Peyer's patch (tissue), 4 donors: ENCODE results near the gene TC2N. TPM values are rescaled to one million over a fixed set of nuclear protein-coding genes. Genes with fewer than 3 reads are reported as not detected.

Experiments
- DNase-seq, 3 donors: peaks; one replicate each; pipeline ENCODE4 v3.0.0-alpha.2; 2017 to 2019
- H3K27ac ChIP-seq, 4 donors: fragments of 200-600 bp; sonication (generic); one replicate each; pipeline ENCODE4 v1.5.1; 2016 to 2019
- H3K27me3 ChIP-seq, 2 donors: fragments of 200-600 bp; sonication (generic); one replicate each; pipeline ENCODE4 v1.5.1; 2019
- H3K36me3 ChIP-seq, 3 donors: fragments of 200-600 bp; sonication (generic); one replicate each; pipeline ENCODE4 v1.5.1; 2016 to 2019
- H3K4me1 ChIP-seq, 4 donors: fragments of 200-600 bp; sonication (generic); one replicate each; pipeline ENCODE4 v1.5.1; 2016 to 2019
- H3K4me3 ChIP-seq, 4 donors: fragments of 200-600 bp; sonication (generic); 1 replicate in 3 of 4; 2 replicates in 1 of 4; pipeline ENCODE4 v1.5.1; 2016 to 2019; ENCODE audit warnings: mild to moderate bottlenecking in 1 of 4
- H3K9me3 ChIP-seq, 4 donors: fragments of 200-600 bp; sonication (generic); one replicate each; pipeline ENCODE4 v1.5.1; 2016 to 2019; ENCODE audit warnings: mild to moderate bottlenecking in 1 of 4
- POLR2A ChIP-seq, 2 donors: fragments of 450-650 bp; IDR thresholded peaks; one replicate each; pipeline ENCODE4 v1.5.1; 2017; ENCODE audit warnings: antibody characterized with exemption in 2 of 2, mild to moderate bottlenecking in 2 of 2, moderate library complexity in 2 of 2
- total RNA-seq, 4 donors: library from RNA; depleted of rRNA; stranded (reverse); fragments of >200 nt; gene quantifications; one replicate each; pipeline ENCODE4 v1.1.0, GENCODE V29; 2016
- TF ChIP-seq, protein P1 (sequence below), 6 experiments: fragments of 450-650 bp in 4 of 6; fragments of 200-600 bp in 2 of 6; sonication (generic) in 1 of 6; IDR thresholded peaks; one replicate each; pipeline ENCODE4 v1.5.1; 2017 to 2019; ENCODE audit warnings: antibody characterized with exemption in 6 of 6, mild to moderate bottlenecking in 3 of 6, moderate library complexity in 1 of 6

Gene TC2N
- total RNA-seq, 4 donors from 2014 or later = 35.2 to 59.4 (median 50.9) TPM

DNA sequence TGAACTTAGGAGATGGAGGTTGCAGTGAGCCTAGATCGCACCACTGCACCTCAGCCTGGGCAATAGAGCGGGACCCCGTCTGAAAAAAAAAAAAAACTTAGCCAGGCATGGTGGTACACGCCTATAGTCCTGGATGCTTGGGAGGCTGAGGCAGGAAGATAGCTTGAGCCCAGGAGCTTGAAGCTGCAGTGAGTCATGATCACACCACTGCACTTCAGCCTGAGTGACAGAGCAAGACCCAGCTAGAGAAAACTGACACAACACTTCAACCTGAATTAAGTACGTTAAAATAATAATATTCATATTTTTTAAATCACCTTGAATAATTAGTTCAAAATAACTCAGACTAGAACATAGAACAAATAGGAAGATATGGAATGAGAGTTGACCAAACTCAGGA lies 129.7 kb downstream of the TC2N start:
- H3K4me3 ChIP-seq = no peak overlapping the region
- no peak for DNase-seq
- TF ChIP-seq POLR2A (IDR thresholded peaks at IDR 0.05) = no peak
- TF ChIP-seq, protein P1, sequence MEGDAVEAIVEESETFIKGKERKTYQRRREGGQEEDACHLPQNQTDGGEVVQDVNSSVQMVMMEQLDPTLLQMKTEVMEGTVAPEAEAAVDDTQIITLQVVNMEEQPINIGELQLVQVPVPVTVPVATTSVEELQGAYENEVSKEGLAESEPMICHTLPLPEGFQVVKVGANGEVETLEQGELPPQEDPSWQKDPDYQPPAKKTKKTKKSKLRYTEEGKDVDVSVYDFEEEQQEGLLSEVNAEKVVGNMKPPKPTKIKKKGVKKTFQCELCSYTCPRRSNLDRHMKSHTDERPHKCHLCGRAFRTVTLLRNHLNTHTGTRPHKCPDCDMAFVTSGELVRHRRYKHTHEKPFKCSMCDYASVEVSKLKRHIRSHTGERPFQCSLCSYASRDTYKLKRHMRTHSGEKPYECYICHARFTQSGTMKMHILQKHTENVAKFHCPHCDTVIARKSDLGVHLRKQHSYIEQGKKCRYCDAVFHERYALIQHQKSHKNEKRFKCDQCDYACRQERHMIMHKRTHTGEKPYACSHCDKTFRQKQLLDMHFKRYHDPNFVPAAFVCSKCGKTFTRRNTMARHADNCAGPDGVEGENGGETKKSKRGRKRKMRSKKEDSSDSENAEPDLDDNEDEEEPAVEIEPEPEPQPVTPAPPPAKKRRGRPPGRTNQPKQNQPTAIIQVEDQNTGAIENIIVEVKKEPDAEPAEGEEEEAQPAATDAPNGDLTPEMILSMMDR (IDR thresholded peaks at IDR 0.05) = no peak

DNA sequence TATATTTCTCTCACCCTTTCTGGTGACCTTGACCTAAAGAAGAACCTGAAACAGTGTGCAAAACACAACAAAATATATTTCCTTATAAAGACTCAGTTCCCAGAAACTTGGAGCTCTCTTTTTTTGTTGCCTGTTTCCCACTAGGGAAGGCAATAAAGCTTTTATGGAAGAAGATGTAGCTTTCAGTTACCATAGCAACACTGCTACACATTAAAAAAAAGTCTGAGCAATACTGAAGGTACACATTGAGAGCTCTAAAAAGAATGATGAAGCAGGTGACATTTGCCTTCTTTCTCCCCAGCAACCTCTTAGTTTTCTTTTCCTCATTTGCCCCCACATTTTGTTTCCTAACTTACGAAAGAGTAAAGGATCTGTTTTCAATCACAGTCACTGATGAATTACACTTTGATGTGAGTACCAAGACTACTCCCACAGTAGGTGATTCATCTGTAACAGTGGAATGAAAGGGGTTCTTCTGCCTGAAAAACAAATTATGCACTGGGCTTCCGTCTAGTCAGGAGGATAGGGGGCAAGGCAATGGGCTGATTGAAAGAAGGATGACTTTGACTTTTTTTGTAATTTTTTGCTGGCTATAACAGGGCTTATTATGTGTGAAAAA lies 134.4 kb downstream of the TC2N start:
- Histone ChIP-seq H3K4me3 (no peak overlapping the region), H3K36me3 (no peaks in the 10 kb centered on the region), H3K27ac (no peak overlapping the region), H3K27me3 (no peaks in the 10 kb centered on the region), H3K9me3 (no peaks in the 10 kb centered on the region), H3K4me1 (no peaks in the 10 kb centered on the region)
- no peak for DNase-seq
- TF ChIP-seq, protein P1 (IDR thresholded peaks at IDR 0.05) = no peak

More for the DNA sequence above, 129.7 kb downstream of the TC2N start:
- Histone ChIP-seq H3K9me3 (no peaks in the 10 kb centered on the region), H3K4me1 (no peaks in the 10 kb centered on the region), H3K36me3 (no peaks in the 10 kb centered on the region), H3K27ac (no peak overlapping the region), H3K27me3 (no peaks in the 10 kb centered on the region)

DNA sequence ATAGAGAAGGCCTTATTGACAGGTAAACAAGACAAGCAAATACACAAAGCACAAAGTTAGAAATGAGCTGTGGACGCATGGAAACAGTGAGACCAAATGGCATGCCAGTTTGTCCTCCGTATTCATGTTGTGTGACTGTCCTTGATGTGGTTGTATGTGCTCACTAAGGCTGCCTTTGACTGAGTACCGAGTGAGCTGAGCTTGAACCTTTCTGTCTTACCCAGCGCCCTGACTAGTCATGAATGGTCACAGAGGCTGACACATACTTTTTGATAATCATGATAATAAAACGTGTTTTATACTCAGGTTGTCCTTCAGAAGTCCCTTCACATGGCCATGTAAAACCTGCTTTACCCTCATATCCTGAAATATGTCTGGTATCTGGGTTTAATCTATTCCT lies 134.9 kb downstream of the TC2N start:
- TF ChIP-seq POLR2A (IDR thresholded peaks at IDR 0.05) = no peak
- TF ChIP-seq, protein P1 (IDR thresholded peaks at IDR 0.05) = no peak
- no peak overlapping the region for H3K4me3 ChIP-seq
- H3K36me3 ChIP-seq = no peaks in the 10 kb centered on the region
- H3K4me1 ChIP-seq = no peaks in the 10 kb centered on the region
- no peak overlapping the region for H3K27ac ChIP-seq
- H3K9me3 ChIP-seq = no peaks in the 10 kb centered on the region
- DNase-seq = no peak
- no peaks in the 10 kb centered on the region for H3K27me3 ChIP-seq

DNA sequence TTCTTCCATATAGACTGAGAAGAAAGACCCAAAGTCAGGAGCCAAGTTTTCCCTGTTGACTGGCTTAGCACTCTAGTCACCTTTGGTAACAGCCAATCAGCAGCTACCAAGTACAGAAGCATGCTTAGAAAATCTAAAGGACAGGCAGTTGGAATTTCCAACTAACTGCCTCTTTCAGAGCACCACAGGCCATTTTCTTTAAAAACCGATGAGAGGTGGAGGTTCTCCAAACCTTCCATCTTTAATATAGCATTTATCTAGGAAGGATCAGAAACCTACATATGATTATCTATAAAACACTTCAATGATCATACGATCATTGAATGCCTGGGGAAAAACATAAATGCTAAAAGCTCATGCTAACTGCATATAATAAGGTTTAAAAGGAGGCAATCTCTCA lies 135.3 kb downstream of the TC2N start, which contains the start of gene CATSPERB:
Gene CATSPERB, minus strand, starts transcription at position 101 of the 400 bp plus-strand sequence. CDS start 2,607 bp downstream, outside the sequence.
- H3K36me3 ChIP-seq = no peaks in the 10 kb centered on the region
- H3K4me1 ChIP-seq = no peaks in the 10 kb centered on the region
- H3K9me3 ChIP-seq = no peaks in the 10 kb centered on the region
- H3K4me3 ChIP-seq = no peak within 1 kb of the TSS
- no peaks in the 10 kb centered on the region for H3K27me3 ChIP-seq
- no peak within 1 kb of the TSS for H3K27ac ChIP-seq
- TF ChIP-seq, protein P1 (IDR thresholded peaks at IDR 0.05) = no peak
- no peak for DNase-seq

DNA sequence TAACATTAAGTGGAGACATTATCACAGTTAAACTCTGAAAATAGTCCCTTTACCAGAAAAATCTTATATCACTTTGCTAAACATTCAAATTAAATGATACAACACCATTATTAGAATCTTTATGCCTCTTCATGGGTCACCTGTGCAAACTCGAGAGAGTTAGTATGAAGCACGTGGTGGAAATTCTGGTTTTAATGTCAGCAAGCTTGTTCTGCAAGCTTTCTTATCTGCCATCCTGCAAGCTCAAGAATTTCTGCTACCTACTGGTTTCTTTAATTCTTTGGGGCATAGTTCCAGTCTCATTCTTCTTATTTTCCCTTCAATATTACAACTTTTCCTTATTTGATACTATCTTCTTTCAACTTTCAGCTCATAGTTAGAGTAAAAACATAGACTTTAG lies 136.3 kb downstream of the TC2N start:
- Histone ChIP-seq H3K27ac (no peak overlapping the region), H3K4me1 (no peaks in the 10 kb centered on the region), H3K27me3 (no peaks in the 10 kb centered on the region), H3K36me3 (no peaks in the 10 kb centered on the region), H3K9me3 (no peaks in the 10 kb centered on the region), H3K4me3 (no peak overlapping the region)
- no peak for TF ChIP-seq POLR2A (IDR thresholded peaks at IDR 0.05)
- TF ChIP-seq, protein P1 (IDR thresholded peaks at IDR 0.05) = no peak
- no peak for DNase-seq

DNA sequence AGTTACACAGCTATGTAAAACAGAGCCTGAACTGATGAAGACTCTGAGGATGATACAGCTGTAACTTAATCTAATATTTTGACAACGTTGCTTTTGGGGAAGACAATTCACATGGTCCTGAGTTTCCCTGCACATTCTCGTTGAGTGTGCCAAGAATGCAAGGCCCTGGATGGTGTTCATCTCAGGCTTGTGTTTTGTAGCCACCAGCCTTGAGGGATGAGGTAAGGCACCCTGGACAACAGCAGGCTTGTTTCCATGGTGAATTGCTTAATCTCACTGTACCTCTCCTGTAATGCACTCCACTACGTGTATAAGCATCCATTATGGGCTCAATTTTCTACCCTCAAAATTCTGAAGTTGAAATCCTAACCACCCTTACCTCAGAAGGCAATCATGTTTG lies 137.6 kb downstream of the TC2N start:
- Histone ChIP-seq H3K9me3 (no peaks in the 10 kb centered on the region), H3K36me3 (no peaks in the 10 kb centered on the region), H3K27ac (no peak overlapping the region), H3K4me1 (no peaks in the 10 kb centered on the region), H3K4me3 (no peak overlapping the region), H3K27me3 (no peaks in the 10 kb centered on the region)
- DNase-seq = no peak
- TF ChIP-seq, protein P1 (IDR thresholded peaks at IDR 0.05) = no peak
- no peak for TF ChIP-seq POLR2A (IDR thresholded peaks at IDR 0.05)
